NOMO-1 (cell line): ENCODE data around the gene SIRT6.
A peak's percentile ranks its signal among the peaks of the same experiment; 100 is the strongest.
"Not testable (repeated sequence)": the region's sequence is repeated elsewhere in the genome, so short reads cannot be mapped to it uniquely, and the experiment has no call there.

ENCODE experiments used
- DNase-seq, 2 experiments: peaks; one replicate each; lab custom pipeline; 2025; ENCODE audit not compliant: unreplicated experiment in 2 of 2; lab: John Stamatoyannopoulos, UW

Gene SIRT6

DNA sequence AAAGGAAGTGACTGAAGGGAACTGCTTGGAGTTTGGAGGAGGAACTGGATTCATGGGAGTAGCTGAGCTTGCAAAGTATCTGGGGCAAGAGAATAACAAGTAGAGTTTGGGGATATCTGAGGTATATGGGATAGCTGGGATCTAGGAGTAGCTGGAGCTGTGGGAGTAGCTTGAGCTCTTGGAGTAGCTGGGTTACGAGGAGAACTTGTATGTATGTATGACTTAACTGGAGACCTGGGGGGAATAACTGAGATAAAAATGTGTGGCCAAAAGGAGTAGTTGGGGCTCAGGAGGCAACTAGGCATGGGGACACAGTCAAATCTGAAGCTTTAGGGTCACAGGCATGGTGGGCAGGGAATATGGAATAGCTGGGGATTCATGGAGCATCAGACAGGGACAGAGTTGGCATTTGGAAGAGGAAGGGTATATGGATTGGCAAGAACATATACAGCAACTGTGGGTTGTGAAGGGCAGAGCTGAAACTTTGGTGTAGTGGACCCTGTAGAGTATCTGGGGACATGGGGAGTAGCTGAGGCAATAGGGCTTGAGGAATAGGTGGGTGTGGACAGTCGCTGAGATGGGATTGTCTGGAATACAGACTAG is 18.7 kb upstream of the SIRT6 start:
- DNase-seq, result no peak

DNA sequence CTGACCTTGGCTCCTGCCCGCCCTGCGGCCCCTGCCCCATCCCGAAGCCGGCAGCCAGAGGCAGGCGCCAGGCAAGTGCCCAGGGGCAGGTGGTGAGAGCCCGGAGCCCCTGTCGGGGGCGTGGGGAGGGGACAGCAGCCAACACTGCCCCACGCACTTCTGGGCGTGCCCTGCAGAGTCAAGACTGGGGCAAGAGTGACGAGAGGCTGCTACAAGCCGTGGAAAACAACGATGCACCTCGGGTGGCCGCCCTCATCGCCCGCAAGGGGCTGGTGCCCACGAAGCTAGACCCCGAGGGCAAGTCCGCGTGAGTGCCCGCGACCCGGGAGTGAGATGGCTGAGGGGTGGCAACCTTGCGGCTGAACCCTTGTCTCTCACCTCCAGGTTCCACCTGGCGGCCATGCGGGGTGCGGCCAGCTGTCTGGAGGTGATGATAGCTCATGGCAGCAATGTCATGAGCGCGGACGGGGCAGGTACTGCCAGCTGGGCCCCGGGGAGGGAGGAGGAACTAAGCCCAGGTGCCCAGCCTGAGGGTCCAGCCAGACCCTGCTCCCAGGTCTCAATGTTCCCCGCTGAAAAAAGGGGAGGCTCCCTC is 17.4 kb upstream of the SIRT6 start:
- DNase-seq, result no peak

DNA sequence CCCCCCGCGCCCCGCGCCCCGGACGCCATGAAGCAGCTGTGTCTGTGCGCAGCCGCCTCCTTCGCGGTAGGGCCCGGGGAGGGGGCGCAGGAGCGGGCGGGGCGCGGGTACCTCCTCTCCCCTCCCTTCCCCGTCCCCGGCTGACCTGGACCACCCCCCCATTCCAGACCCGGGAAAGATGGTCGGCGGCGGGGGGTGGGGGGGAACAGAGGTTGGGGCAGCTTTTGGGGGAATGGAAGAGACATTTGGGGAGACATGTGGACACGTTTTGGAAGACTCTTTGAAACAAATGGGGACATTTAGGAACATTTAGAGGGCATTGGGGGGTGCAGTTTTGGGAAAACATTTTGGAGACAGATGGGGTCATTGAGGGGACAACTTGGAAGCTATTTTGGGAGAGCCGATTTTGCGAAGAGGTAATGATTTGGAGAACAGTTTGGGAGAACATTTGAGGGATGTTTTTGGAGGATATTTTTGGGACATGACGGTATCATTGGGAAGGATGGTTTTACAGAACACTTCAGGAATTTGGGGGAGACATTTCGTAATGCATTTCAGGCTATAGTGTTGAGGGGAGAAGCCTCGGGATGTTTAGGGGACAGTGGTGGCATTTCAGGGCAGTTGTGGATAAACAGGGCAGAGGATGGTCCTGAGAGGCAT is 16.2 kb upstream of the SIRT6 start:
- no peak for DNase-seq

- no peak for DNase-seq
Observed at GRCh38 chr19:4197625-4198466, 15.5 kb upstream of the SIRT6 start.

GRCh38 chr19:4197228-4197624 is 14.9 kb upstream of the SIRT6 start:
- no peak for DNase-seq

- no peak for DNase-seq
Observed at GRCh38 chr19:4196587-4197148, 14.3 kb upstream of the SIRT6 start.

GRCh38 chr19:4196009-4196408 is 13.6 kb upstream of the SIRT6 start:
- no peak for DNase-seq

DNA sequence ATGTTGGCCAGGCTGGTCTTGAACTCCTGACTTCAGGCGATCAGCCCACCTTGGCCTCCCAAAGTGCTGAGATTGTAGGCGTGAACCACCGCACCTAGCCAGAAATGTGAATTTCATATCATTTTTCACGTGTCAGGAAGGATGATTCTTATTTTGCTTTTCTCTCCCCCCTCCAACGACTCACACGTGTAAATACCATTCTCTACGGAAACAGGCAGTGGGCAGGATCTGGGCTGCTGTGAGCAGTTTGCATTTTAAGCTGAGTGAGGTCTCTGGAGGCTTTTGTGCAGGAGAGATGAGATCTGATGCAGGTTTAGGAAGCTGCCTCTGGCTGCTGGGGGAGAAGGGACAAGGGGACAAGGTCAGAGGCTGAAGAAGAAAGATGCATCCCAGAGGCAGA is 12.0 kb upstream of the SIRT6 start:
- DNase-seq, result no peak

GRCh38 chr19:4192537-4192936 is 10.2 kb upstream of the SIRT6 start:
- not testable (repeated sequence) for DNase-seq

DNA sequence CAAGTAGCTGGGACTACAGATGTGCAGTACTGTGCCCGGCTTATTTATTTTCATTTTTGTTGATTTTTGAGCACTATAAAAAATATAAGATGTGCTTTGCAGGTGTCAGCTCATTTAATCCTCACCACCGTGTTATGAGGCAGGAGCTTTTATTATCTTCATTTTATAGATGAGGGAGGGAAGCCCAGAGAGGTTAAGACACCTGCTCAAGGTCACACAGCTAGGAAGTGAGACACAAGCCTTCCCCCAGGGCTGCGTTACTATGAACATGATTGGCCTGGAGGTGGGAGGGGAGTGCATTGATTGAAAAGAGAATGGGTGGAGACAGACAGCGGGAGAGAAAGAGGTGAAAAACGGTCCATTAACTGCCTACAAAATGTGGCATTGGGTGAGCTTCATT is 7.3 kb upstream of the SIRT6 start:
- no peak for DNase-seq

DNA sequence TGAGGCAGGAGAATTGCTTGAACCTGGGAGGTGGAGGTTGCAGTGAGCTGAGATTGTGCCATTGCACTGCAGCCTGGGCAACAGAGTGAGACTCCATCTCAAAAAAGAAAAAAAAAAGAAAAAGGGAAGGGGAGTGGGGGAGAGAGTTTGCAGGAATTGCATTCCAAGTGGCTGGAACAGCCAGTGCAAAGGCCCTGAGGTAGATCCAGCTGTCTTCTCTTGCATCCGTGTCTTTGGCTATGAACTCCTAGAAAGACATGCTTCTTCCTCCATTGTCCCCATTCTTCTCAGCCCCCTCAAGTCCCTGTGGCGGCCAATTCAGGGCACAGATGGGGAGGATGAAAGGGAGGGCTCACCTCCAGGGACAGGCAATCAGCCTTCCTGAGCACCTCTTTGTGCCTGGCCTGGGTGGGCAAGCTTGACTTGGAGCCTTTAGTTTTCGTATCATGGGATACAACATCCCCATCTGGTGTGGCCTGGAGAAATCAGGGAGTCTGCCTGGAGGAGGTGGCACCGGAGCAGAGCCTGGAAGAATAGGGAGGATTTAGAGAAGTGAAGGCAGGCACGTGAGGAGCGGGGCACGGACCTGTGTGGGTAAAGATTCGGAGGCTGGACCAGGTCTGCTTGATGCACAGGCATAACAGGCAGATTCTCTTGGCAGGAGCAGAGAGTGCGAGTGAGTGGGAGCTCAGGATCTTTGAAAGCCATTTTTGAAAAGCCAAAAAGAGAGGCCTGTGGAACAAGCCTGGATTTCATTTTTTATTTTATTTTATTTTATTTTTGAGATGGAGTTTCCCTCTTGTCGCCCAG is 5.2 kb upstream of the SIRT6 start:
- no peak for DNase-seq

- DNase-seq, result peak; percentile 66 to 68
Observed at GRCh38 chr19:4186087-4186993, 4.0 kb upstream of the SIRT6 start.

GRCh38 chr19:4185413-4186086 is 3.2 kb upstream of the SIRT6 start:
- no peak for DNase-seq

DNA sequence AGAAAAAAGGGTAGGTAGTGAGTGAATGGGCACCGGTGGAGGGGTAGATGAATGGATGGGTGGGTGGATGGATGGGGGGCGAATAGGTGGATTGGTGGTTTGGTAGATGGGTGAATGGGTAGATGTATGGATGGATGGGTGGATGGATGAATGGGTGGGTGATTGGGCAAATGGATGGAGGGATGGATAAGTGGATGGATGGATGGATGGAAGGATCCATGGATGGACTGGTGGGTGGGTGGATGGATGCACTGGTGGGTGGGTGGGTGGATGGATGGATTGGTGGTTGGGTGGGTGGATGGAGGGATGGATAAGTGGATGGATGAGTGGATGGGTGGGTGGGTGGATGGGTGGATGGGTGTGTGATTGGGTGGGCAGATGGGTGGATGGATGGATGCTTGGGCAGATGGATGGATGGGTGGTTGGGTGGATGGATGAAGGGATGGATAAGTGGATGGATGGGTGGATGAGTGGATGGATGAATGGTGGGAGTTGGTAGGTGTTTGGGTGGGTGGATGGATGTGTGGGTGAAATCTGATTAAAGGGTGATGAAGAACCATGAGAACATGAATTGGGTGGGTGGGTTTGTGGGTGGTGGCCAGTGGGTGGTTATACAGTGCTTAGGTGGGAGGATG is 2.5 kb upstream of the SIRT6 start:
- DNase-seq, result no peak

DNA sequence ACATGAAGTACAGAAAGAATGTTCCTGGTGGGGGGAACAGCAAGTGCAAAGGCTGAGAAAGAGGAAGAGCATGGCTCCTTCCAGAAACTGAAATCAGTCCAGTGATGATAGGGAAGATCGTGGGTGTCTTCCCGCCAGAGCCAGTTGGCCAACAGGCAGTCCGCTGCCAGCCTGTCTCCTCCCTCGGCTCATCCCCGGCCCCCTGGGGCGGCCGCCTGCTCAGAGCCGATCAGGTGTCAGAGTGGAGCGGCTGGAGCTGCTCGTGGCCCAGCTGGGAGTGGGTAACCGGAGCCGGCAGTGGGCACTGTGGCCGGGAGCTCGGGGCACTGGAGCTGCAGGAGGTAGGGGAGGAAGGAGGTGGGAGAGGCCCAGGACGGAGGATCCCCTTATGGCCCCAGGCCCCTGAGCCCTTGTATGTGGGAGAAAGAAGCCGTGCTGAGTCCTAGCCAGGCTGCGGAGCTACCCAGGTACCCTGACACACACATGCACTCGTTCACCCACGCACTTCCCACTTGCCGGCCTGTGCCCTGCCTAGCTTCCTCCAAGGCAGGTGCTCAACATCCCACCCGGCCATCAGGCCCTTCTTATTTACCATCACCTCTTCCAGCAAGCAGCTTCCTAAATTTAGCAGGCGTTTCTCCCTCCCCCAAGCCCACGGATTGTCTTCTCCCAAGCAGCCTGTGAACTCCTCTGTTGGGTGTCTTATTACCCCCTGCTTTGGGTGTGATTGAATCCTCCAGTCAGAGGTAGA is 1.8 kb upstream of the SIRT6 start:
- peak; percentile 34 to 36 for DNase-seq

DNA sequence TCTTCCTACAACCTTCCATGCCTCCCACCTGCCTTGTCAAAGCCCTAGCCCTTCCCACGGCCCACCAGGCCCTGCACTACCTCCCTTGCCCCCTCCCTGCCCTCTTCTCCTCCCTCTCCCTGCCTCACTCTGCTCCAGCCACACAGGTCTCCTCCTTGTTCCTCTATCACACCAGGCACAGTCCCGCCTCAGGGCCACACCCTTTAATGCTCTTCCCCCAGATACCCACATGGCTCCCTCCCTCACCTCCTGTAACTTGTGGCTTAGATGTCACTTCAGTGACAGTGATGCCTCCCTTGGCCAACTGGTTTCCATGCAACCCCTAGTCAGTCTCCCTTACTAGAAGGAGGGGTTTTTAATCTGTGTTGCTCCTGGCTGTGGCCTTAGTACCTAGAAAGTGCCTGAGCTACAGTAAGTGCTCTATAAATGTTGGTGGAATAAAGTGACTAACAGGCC is 1.3 kb downstream of the SIRT6 start:
- DNase-seq, result peak; percentile 16 to 32

DNA sequence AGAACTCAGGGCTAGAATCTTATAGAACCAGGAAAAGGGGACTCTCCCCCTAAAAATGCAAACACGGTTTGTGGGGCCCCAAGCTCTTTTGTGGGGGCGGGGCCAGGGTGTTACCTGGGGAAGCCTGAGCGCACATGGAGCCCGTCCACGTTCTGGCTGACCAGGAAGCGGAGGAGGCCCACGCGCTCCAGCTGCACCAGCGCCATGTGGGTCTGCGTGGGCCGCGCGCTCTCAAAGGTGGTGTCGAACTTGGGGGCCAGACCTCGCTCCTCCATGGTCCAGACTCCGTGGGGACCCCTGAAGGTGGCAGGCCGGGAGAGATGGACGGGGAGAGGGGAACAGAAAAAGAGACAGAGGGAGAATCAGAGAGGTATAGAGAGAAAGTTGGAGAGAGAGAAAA is 3.4 kb downstream of the SIRT6 start:
- DNase-seq, result no peak

- DNase-seq, result no peak
Observed at GRCh38 chr19:4177146-4177545, 5.2 kb downstream of the SIRT6 start.
